ENCODE results near the gene AQR. TPM values are rescaled to one million over a fixed set of nuclear protein-coding genes. Genes with fewer than 3 reads are reported as not detected.

Gene AQR
- total and polyA plus RNA-seq, 2 experiments from 2014 or later, result 42.3 to 67.3 TPM

GRCh38 chr15:34851007-34851406, 118.5 kb downstream of the AQR start:
- H3K4me3 ChIP-seq, result no peak overlapping the region
- TF ChIP-seq EZH2 (IDR thresholded peaks at IDR 0.05; ENCODE audit: low read depth, unreplicated experiment), result no peak
- TF ChIP-seq STAT1 (IDR thresholded peaks at IDR 0.05; ENCODE audit: unreplicated experiment), result no peak
- TF ChIP-seq NANOG (IDR thresholded peaks at IDR 0.05; ENCODE audit: borderline replicate concordance), result no peak
- no peak for TF ChIP-seq POLR2AphosphoS5 (IDR thresholded peaks at IDR 0.05; ENCODE audit: low read depth)
- TF ChIP-seq ZNF462 (CRISPR knock-in tag; IDR thresholded peaks at IDR 0.05), result no peak
- TF ChIP-seq, protein P1, sequence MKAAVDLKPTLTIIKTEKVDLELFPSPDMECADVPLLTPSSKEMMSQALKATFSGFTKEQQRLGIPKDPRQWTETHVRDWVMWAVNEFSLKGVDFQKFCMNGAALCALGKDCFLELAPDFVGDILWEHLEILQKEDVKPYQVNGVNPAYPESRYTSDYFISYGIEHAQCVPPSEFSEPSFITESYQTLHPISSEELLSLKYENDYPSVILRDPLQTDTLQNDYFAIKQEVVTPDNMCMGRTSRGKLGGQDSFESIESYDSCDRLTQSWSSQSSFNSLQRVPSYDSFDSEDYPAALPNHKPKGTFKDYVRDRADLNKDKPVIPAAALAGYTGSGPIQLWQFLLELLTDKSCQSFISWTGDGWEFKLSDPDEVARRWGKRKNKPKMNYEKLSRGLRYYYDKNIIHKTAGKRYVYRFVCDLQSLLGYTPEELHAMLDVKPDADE (IDR thresholded peaks at IDR 0.05), result no peak
- no peak for TF ChIP-seq ZNF114 (CRISPR knock-in tag; IDR thresholded peaks at IDR 0.05)
- no peak for TF ChIP-seq REST (IDR thresholded peaks at IDR 0.05; ENCODE audit: unreplicated experiment)
- no peak for TF ChIP-seq ZNF331 (CRISPR knock-in tag; IDR thresholded peaks at IDR 0.05; ENCODE audit: low read depth)
- no peak for TF ChIP-seq JUNB (IDR thresholded peaks at IDR 0.05; ENCODE audit: unreplicated experiment)
- no peak for TF ChIP-seq CTCF (conservative IDR thresholded peaks at IDR 0.05; ENCODE audit: low read depth in 2 of 2)
- no peak for TF ChIP-seq CREB1 (CRISPR knock-in tag; IDR thresholded peaks at IDR 0.05; ENCODE audit: low read depth)
- TF ChIP-seq EZH2phosphoT487 (IDR thresholded peaks at IDR 0.05; ENCODE audit: unreplicated experiment), result no peak
- peaks cover 2% of the 10 kb centered on the region for H3K27me3 Mint-ChIP-seq (ENCODE audit: insufficient read depth, low read depth, poor library complexity)
- H3K9me3 Mint-ChIP-seq, result peaks cover 2% of the 10 kb centered on the region; the same call in 1 of the 3 replicates
- H3K4me1 ChIP-seq (ENCODE audit: insufficient read depth), result no peaks in the 10 kb centered on the region
- DNase-seq (ENCODE audit: low spot score) (no peak), ATAC-seq (no peak)
- H3K79me2 ChIP-seq (replicated peaks; ENCODE audit: insufficient read depth), result no peaks in the 10 kb centered on the region
- H3K4me3 Mint-ChIP-seq, result no peak overlapping the region
- H3K4me1 Mint-ChIP-seq, result no peaks in the 10 kb centered on the region
- no peak overlapping the region for H2AFZ ChIP-seq
- no peak overlapping the region for H3K27ac Mint-ChIP-seq
- no peaks in the 10 kb centered on the region for H3K27me3 ChIP-seq (ENCODE audit: insufficient read depth)
- H3K36me3 Mint-ChIP-seq (ENCODE audit: low read depth), result no peaks in the 10 kb centered on the region
- 0 out of 2 replicates have a peak, but pooled peaks cover 10% of the 10 kb centered on the region for H3K9me2 ChIP-seq (ENCODE audit: insufficient read depth)
- no peaks in the 10 kb centered on the region for H3F3A ChIP-seq (replicated peaks; ENCODE audit: low read depth)
- no peak overlapping the region for H3K4me2 ChIP-seq
- H4K20me1 ChIP-seq (replicated peaks; ENCODE audit: insufficient read depth), result no peaks in the 10 kb centered on the region
- no peak overlapping the region; the same call in 1 of the 2 replicates for H3K27ac ChIP-seq (ENCODE audit: low read depth)
- H3K36me3 ChIP-seq (ENCODE audit: insufficient read depth), result no peaks in the 10 kb centered on the region

Data from GM23338 (cell line).